Neural cell (in vitro differentiated cells): ENCODE results near the gene PCGF5. TPM values are rescaled to one million over a fixed set of nuclear protein-coding genes. Genes with fewer than 3 reads are reported as not detected.

ENCODE experiments used
- H2AFZ ChIP-seq: fragments of 200-600, 300-800 bp; sonication (generic), shearing (Covaris generic); 2 replicates; pipeline ENCODE4 v1.6.0; 2014; ENCODE audit warnings: low read depth, mild to moderate bottlenecking, antibody characterized with exemption, low read length, moderate library complexity
- H3F3A ChIP-seq: fragments of 200-600 bp; shearing (Covaris generic); 2 replicates; pipeline ENCODE4 v1.6.1; 2016; ENCODE audit warnings: mild to moderate bottlenecking, moderate library complexity, mixed read lengths, antibody characterized with exemption, low read length; ENCODE audit not compliant: insufficient read depth, poor library complexity, severe bottlenecking
- H3K27ac ChIP-seq: fragments of 200-600, 300-800 bp; sonication (generic), shearing (Covaris generic); 2 replicates; pipeline ENCODE4 v1.5.1; 2014; ENCODE audit warnings: mild to moderate bottlenecking, low read length, moderate library complexity
- H3K27me3 ChIP-seq: fragments of 300-800, 200-600 bp; sonication (generic), shearing (Covaris generic); 2 replicates; pipeline ENCODE4 v1.6.0; 2014; ENCODE audit warnings: mild to moderate bottlenecking, low read depth, low read length, moderate library complexity; ENCODE audit not compliant: insufficient read depth
- H3K36me3 ChIP-seq: fragments of 300-800, 200-600 bp; sonication (generic), shearing (Covaris generic); 2 replicates; pipeline ENCODE4 v1.5.1; 2014; ENCODE audit warnings: mild to moderate bottlenecking, antibody characterized with exemption, low read length, moderate library complexity; ENCODE audit not compliant: insufficient read depth
- H3K4me2 ChIP-seq: fragments of 300-800, 200-600 bp; sonication (generic), shearing (Covaris generic); 2 replicates; pipeline ENCODE4 v1.6.0; 2014; ENCODE audit warnings: mild to moderate bottlenecking, low read length
- H3K4me3 ChIP-seq: fragments of 300-800, 200-600 bp; sonication (generic), shearing (Covaris generic); 2 replicates; pipeline ENCODE4 v1.5.1; 2014; ENCODE audit warnings: mild to moderate bottlenecking, low read length, moderate library complexity
- H3K79me2 ChIP-seq: fragments of 200-600 bp; shearing (Covaris generic); replicated peaks from 2 replicates; pipeline ENCODE4 v1.6.0; 2014; ENCODE audit warnings: mild to moderate bottlenecking, low read length, moderate library complexity; ENCODE audit not compliant: insufficient read depth
- H3K9ac ChIP-seq: fragments of 300-800, 200-600 bp; sonication (generic), shearing (Covaris generic); 2 replicates; pipeline ENCODE4 v1.6.1; 2016; ENCODE audit warnings: mild to moderate bottlenecking, low read length, mixed read lengths
- H3K9me2 ChIP-seq: fragments of 200-600 bp; shearing (Covaris generic); 2 replicates; pipeline ENCODE4 v1.6.1; 2016; ENCODE audit warnings: mild to moderate bottlenecking, low read length, mixed read lengths; ENCODE audit not compliant: insufficient read depth
- H3K9me3 ChIP-seq: fragments of 200-600, 300-800 bp; sonication (generic), shearing (Covaris generic); 2 replicates; pipeline ENCODE4 v1.6.1; 2016; ENCODE audit warnings: mild to moderate bottlenecking, mixed run types, low read length, moderate library complexity, mixed read lengths
- H4K20me1 ChIP-seq: fragments of 200-600 bp; shearing (Covaris generic); 2 replicates; pipeline ENCODE4 v1.6.1; 2016; ENCODE audit warnings: mild to moderate bottlenecking, mixed run types; ENCODE audit not compliant: insufficient read depth
- CTCF ChIP-seq: fragments of 450-650 bp; IDR thresholded peaks from 2 replicates; pipeline ENCODE4 v1.5.1; 2014; ENCODE audit warnings: antibody characterized with exemption, mild to moderate bottlenecking, moderate library complexity; ENCODE audit not compliant: poor library complexity, severe bottlenecking
- EP300 ChIP-seq: fragments of 450-650 bp; conservative IDR thresholded peaks from 2 replicates; pipeline ENCODE4 v1.6.1; 2014; ENCODE audit warnings: antibody characterized with exemption, mild to moderate bottlenecking, moderate library complexity; ENCODE audit not compliant: poor library complexity, severe bottlenecking
- EZH2 ChIP-seq: fragments of 200-600, 300-800 bp; shearing (Covaris generic), sonication (generic); IDR thresholded peaks from 2 replicates; pipeline ENCODE4 v1.6.1; 2014; ENCODE audit warnings: antibody characterized with exemption, low read length, borderline replicate concordance, mild to moderate bottlenecking; ENCODE audit not compliant: insufficient read depth, poor library complexity, severe bottlenecking
- MXI1 ChIP-seq: fragments of 450-650 bp; conservative IDR thresholded peaks from 2 replicates; pipeline ENCODE4 v1.6.1; 2014; ENCODE audit warnings: antibody characterized with exemption, mild to moderate bottlenecking; ENCODE audit not compliant: poor library complexity, severe bottlenecking
- POLR2AphosphoS5 ChIP-seq: IDR thresholded peaks from 2 replicates; pipeline ENCODE4 v1.6.1; 2012
- RAD21 ChIP-seq: fragments of 450-650 bp; conservative IDR thresholded peaks from 2 replicates; pipeline ENCODE4 v1.6.1; 2014; ENCODE audit warnings: antibody characterized with exemption, mild to moderate bottlenecking, moderate library complexity
- REST ChIP-seq: IDR thresholded peaks from 2 replicates; pipeline ENCODE4 v1.6.1; 2012; ENCODE audit warnings: borderline replicate concordance
- SMC3 ChIP-seq: fragments of 450-650 bp; conservative IDR thresholded peaks from 2 replicates; pipeline ENCODE4 v1.6.1; 2014; ENCODE audit warnings: antibody characterized with exemption, mild to moderate bottlenecking, moderate library complexity; ENCODE audit not compliant: poor library complexity
- polyA plus RNA-seq: library from polyadenylated mRNA; depleted of rRNA; stranded (reverse); fragments of >200 nt; gene quantifications from 2 replicates; pipeline ENCODE4 v1.2.3, GENCODE V29; 2014

The PCGF5 gene
- polyA plus RNA-seq, 1 donor from 2014 or later, result 5.6 TPM

GRCh38 chr10:91286572-91286971 is 66.1 kb downstream of the PCGF5 start:
- no peak for TF ChIP-seq EP300
- Histone ChIP-seq H2AFZ (no peak overlapping the region), H4K20me1 (no peaks in the 10 kb centered on the region), H3K27me3 (no peaks in the 10 kb centered on the region), H3F3A (no peaks in the 10 kb centered on the region), H3K9me3 (no peaks in the 10 kb centered on the region), H3K9ac (no peak overlapping the region), H3K4me2 (no peak overlapping the region), H3K4me3 (no peak overlapping the region), H3K27ac (no peak overlapping the region), H3K36me3 (no peaks in the 10 kb centered on the region), H3K79me2 (no peaks in the 10 kb centered on the region), H3K9me2 (no peaks in the 10 kb centered on the region)

- H3K27ac ChIP-seq, result no peak overlapping the region
- H3K27me3 ChIP-seq, result no peaks in the 10 kb centered on the region
- H3K9me2 ChIP-seq, result no peaks in the 10 kb centered on the region
- H2AFZ ChIP-seq, result no peak overlapping the region
- H3K9me3 ChIP-seq, result no peaks in the 10 kb centered on the region
- no peaks in the 10 kb centered on the region for H3K79me2 ChIP-seq
- no peak overlapping the region for H3K4me2 ChIP-seq
- no peaks in the 10 kb centered on the region for H4K20me1 ChIP-seq
- no peak overlapping the region for H3K9ac ChIP-seq
- H3K36me3 ChIP-seq, result no peaks in the 10 kb centered on the region
- H3F3A ChIP-seq, result no peaks in the 10 kb centered on the region
- no peak for TF ChIP-seq POLR2AphosphoS5
- TF ChIP-seq REST, result no peak
- TF ChIP-seq EZH2, result no peak
- no peak for TF ChIP-seq MXI1
- no peak for TF ChIP-seq EP300
- no peak overlapping the region for H3K4me3 ChIP-seq
Observed at GRCh38 chr10:91287276-91287675, 66.8 kb downstream of the PCGF5 start.

GRCh38 chr10:91287912-91288311 is 67.4 kb downstream of the PCGF5 start:
- Histone ChIP-seq H3K9me3 (no peaks in the 10 kb centered on the region), H3K27ac (no peak overlapping the region), H3K4me2 (no peak overlapping the region), H3K27me3 (no peaks in the 10 kb centered on the region), H3F3A (no peaks in the 10 kb centered on the region), H4K20me1 (no peaks in the 10 kb centered on the region), H3K9me2 (no peaks in the 10 kb centered on the region), H2AFZ (no peak overlapping the region), H3K36me3 (no peaks in the 10 kb centered on the region), H3K79me2 (no peaks in the 10 kb centered on the region), H3K4me3 (no peak overlapping the region), H3K9ac (no peak overlapping the region)
- TF ChIP-seq EZH2, result no peak
- no peak for TF ChIP-seq SMC3
- no peak for TF ChIP-seq REST
- TF ChIP-seq EP300, result no peak
- TF ChIP-seq RAD21, result no peak
- TF ChIP-seq POLR2AphosphoS5, result no peak
- no peak for TF ChIP-seq MXI1
- no peak for TF ChIP-seq CTCF
